B cell (primary cell): ENCODE data around the gene CCDC171. TPM values are rescaled to one million over a fixed set of nuclear protein-coding genes. Genes with fewer than 3 reads are reported as not detected.

Experiments used
- ATAC-seq: fragments of 200-7000 bp; cut with Tn5 transposase; one replicate; pipeline ENCODE4 v1.10.0; 2021; ENCODE audit warnings: low read depth, mild to moderate bottlenecking, moderate number of reproducible peaks, moderate library complexity
- CTCF ChIA-PET: fragments of 350-600 bp; sonication (Branson Sonifier 250); formaldehyde crosslinking; loops from one replicate; lab custom pipeline; 2021; ENCODE audit warnings: antibody characterized with exemption, inconsistent platforms; lab: Charles Lee
- POLR2A ChIA-PET: fragments of 350-600 bp; sonication (Branson Sonifier 250); formaldehyde crosslinking; loops from one replicate; lab custom pipeline; 2021; ENCODE audit warnings: antibody characterized with exemption; lab: Charles Lee
- DNase-seq: peaks from one replicate; pipeline ENCODE4 v3.0.0; 2013
- H2AFZ ChIP-seq: 2 replicates; pipeline ENCODE4 v1.6.1; 2012; ENCODE audit warnings: mild to moderate bottlenecking, low read depth, low read length; ENCODE audit not compliant: insufficient read depth, poor library complexity, severe bottlenecking
- H3K27ac ChIP-seq, 2 donors: 1 replicate in 1 of 2; 2 replicates in 1 of 2; pipeline ENCODE4 v1.5.1; 2012 to 2013; ENCODE audit warnings: low read length in 2 of 2, mild to moderate bottlenecking in 2 of 2, moderate library complexity in 1 of 2
- H3K27me3 ChIP-seq, 4 experiments: fragments of 200-600 bp in 1 of 4; sonication (generic) in 1 of 4; replicated peaks in 1 of 4; 1 replicate in 2 of 4; 2 replicates in 2 of 4; pipeline versions ENCODE4 v1.6.1 to v1.7.0; 2013 to 2016; ENCODE audit warnings: low read length in 3 of 4, mild to moderate bottlenecking in 2 of 4, mixed read lengths in 1 of 4, moderate library complexity in 1 of 4; ENCODE audit not compliant: insufficient read depth in 4 of 4, control insufficient read depth in 3 of 4; ENCODE audit errors: control extremely low read depth in 1 of 4
- H3K36me3 ChIP-seq, 2 experiments: replicated peaks in 1 of 2; 1 replicate in 1 of 2; 2 replicates in 1 of 2; pipeline versions ENCODE4 v1.6.1 to v1.7.1; 2013; ENCODE audit warnings: low read length in 1 of 2; ENCODE audit not compliant: insufficient read depth in 2 of 2, control insufficient read depth in 1 of 2; ENCODE audit errors: control extremely low read depth in 1 of 2, extremely low read depth in 1 of 2
- H3K4me1 ChIP-seq, 2 donors: fragments of 200-600 bp in 1 of 2; sonication (generic) in 1 of 2; 1 replicate in 1 of 2; 2 replicates in 1 of 2; pipeline versions ENCODE4 v1.5.1 to v1.6.1; 2013 to 2017; ENCODE audit warnings: low read length in 2 of 2; ENCODE audit not compliant: control insufficient read depth in 2 of 2, insufficient read depth in 2 of 2
- H3K4me2 ChIP-seq: replicated peaks from 2 replicates; pipeline ENCODE3; 2012; ENCODE audit warnings: mild to moderate bottlenecking, low read depth, low read length; ENCODE audit not compliant: poor library complexity, severe bottlenecking
- H3K4me3 ChIP-seq, 5 experiments: fragments of 200-600 bp in 1 of 5; sonication (generic) in 1 of 5; 1 replicate in 3 of 5; 2 replicates in 2 of 5; pipeline versions ENCODE4 v1.5.1 to v1.7.0; 2011 to 2016; ENCODE audit warnings: low read length in 4 of 5, mild to moderate bottlenecking in 4 of 5, low read depth in 2 of 5, control low read depth in 1 of 5, moderate library complexity in 1 of 5; ENCODE audit not compliant: insufficient read depth in 1 of 5; ENCODE audit errors: control extremely low read depth in 1 of 5, extremely low read depth in 1 of 5
- H3K79me2 ChIP-seq: fragments of 200-600 bp; sonication (generic); one replicate; pipeline ENCODE4 v1.6.0; 2016; ENCODE audit warnings: low read length; ENCODE audit not compliant: control insufficient read depth, insufficient read depth
- H3K9ac ChIP-seq: fragments of 200-600 bp; sonication (generic); 2 replicates; pipeline ENCODE4 v1.6.1; 2017; ENCODE audit warnings: mild to moderate bottlenecking, low read length, moderate library complexity
- H3K9me3 ChIP-seq, 3 donors: one replicate each; pipeline versions ENCODE4 v1.6.1 to v1.7.1; 2013; ENCODE audit warnings: low read length in 2 of 3; ENCODE audit not compliant: control insufficient read depth in 2 of 3, insufficient read depth in 1 of 3; ENCODE audit errors: control extremely low read depth in 1 of 3
- H4K20me1 ChIP-seq: 2 replicates; pipeline ENCODE4 v1.6.0; 2012; ENCODE audit warnings: mild to moderate bottlenecking, low read length; ENCODE audit not compliant: insufficient read depth, control insufficient read depth, poor library complexity, severe bottlenecking
- H3K27ac Mint-ChIP-seq: one replicate; pipeline ENCODE4 v1.8.0; 2021; ENCODE audit warnings: mixed read lengths
- H3K27me3 Mint-ChIP-seq: one replicate; pipeline ENCODE4 v1.8.0; 2021; ENCODE audit warnings: mixed read lengths
- H3K4me1 Mint-ChIP-seq: one replicate; pipeline ENCODE4 v1.8.0; 2021; ENCODE audit warnings: mixed read lengths
- H3K4me3 Mint-ChIP-seq: one replicate; pipeline ENCODE4 v1.8.0; 2021; ENCODE audit warnings: mixed read lengths
- H3K9me3 Mint-ChIP-seq: one replicate; pipeline ENCODE4 v1.8.0; 2022; ENCODE audit warnings: mixed read lengths; ENCODE audit not compliant: insufficient read depth
- EZH2 ChIP-seq: IDR thresholded peaks from 2 replicates; pipeline ENCODE4 v1.6.1; 2012; ENCODE audit warnings: borderline replicate concordance, low read depth, mild to moderate bottlenecking, moderate library complexity, low read length; ENCODE audit not compliant: insufficient read depth, poor library complexity, severe bottlenecking
- WGBS: methylation state at CpG from one replicate; pipeline ENCODE4 v1.1.5; 2013; ENCODE audit warnings: missing lambda C conversion rate; ENCODE audit not compliant: insufficient coverage; 5-methylcytosine and 5-hydroxymethylcytosine counted together
- intact Hi-C: fragments of 100-400 bp; cut with micrococcal nuclease; formaldehyde crosslinking; loops from one replicate; pipeline ENCODE4 v1.10.0; 2022
- polyA plus RNA-seq: library from polyadenylated mRNA; depleted of rRNA; stranded (reverse); fragments of >200 nt; gene quantifications from 2 replicates; pipeline ENCODE4 v1.2.3, GENCODE V29; 2012
- total RNA-seq, 2 donors: library from RNA; stranded (reverse); fragments of 120-200 nt in 1 of 2; gene quantifications; 1 replicate in 1 of 2; 2 replicates in 1 of 2; pipeline versions ENCODE4 v1.2.3 to v1.2.4, GENCODE V29; 2013 to 2022
- TF ChIP-seq, protein P1 (sequence below): fragments of 200-600 bp; IDR thresholded peaks from one replicate; pipeline ENCODE4 v1.8.0; 2022; ENCODE audit warnings: antibody characterized with exemption, mild to moderate bottlenecking

The CCDC171 gene
- total and polyA plus RNA-seq, 2 donors (not counting 1 experiment from before 2014, with no cell fraction given): 0.22 to 6.3 TPM

DNA sequence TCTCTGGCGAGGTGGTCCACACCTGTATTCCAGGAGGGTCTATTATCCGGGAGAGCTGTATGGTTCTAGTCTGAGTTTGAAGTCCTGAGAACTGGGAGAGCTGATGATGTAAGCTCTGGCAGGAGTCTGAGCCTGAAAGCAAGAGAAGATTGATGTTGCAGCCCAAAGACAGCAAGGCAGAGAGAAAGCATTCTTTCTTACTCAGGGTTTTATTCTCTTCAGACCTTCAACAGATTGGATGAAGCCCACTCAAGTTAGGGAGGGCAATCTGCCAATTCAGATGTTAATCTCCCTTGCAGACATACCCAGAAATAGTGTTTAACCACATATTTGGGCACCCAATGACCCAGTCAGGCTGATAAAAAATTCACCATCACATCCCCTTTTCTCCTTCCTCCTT is 159.1 kb downstream of the CCDC171 start:
- Histone ChIP-seq H3K9ac (no peak overlapping the region), H3K4me3 (no peak overlapping the region), H3K27me3 (no peaks in the 10 kb centered on the region), H2AFZ (no peak overlapping the region), H3K36me3 (no peaks in the 10 kb centered on the region), H3K4me2 (no peak overlapping the region), H3K27ac (no peak overlapping the region), H3K79me2 (no peaks in the 10 kb centered on the region), H4K20me1 (no peaks in the 10 kb centered on the region), H3K9me3 (no peaks in the 10 kb centered on the region), H3K4me1 (no peaks in the 10 kb centered on the region)
- Mint-ChIP-seq H3K27me3 (no peaks in the 10 kb centered on the region), H3K27ac (no peak overlapping the region), H3K4me3 (no peak overlapping the region), H3K4me1 (no peaks in the 10 kb centered on the region), H3K9me3 (no peaks in the 10 kb centered on the region)
- TF ChIP-seq EZH2: no peak
- TF ChIP-seq, protein P1, sequence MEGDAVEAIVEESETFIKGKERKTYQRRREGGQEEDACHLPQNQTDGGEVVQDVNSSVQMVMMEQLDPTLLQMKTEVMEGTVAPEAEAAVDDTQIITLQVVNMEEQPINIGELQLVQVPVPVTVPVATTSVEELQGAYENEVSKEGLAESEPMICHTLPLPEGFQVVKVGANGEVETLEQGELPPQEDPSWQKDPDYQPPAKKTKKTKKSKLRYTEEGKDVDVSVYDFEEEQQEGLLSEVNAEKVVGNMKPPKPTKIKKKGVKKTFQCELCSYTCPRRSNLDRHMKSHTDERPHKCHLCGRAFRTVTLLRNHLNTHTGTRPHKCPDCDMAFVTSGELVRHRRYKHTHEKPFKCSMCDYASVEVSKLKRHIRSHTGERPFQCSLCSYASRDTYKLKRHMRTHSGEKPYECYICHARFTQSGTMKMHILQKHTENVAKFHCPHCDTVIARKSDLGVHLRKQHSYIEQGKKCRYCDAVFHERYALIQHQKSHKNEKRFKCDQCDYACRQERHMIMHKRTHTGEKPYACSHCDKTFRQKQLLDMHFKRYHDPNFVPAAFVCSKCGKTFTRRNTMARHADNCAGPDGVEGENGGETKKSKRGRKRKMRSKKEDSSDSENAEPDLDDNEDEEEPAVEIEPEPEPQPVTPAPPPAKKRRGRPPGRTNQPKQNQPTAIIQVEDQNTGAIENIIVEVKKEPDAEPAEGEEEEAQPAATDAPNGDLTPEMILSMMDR: no peak
- ChIA-PET CTCF (no interaction called here), POLR2A (no interaction called here)
- no peak for DNase-seq
- WGBS: 87% methylated on average over 2 of the region's 2 CpGs
- no peak for ATAC-seq
- intact Hi-C loops: no loop called here

DNA sequence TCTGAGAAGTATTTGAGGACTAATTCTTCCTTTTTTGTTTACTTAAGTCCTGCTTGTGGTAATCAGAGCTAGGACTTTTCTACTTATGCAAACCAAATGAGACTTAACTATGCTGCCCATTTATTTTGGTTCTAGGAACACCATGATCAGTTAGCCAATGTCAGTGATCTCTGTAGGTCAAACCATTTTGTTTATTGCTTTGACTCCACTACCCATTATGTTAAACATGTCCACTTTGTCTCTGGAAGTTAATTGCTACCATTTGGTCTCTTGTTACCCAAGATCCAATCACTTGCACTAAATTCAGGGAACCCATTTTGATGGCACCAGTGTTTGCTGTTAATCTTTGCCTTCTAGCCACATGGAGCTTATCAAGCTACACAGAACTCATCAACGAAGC is 161.9 kb downstream of the CCDC171 start:
- H3K9me3 Mint-ChIP-seq: no peaks in the 10 kb centered on the region
- no peaks in the 10 kb centered on the region for H3K79me2 ChIP-seq
- H3K4me3 ChIP-seq: no peak overlapping the region
- TF ChIP-seq EZH2: no peak
- TF ChIP-seq, protein P1: no peak
- no peaks in the 10 kb centered on the region for H3K4me1 ChIP-seq
- H3K4me2 ChIP-seq: no peak overlapping the region
- H3K4me1 Mint-ChIP-seq: peaks cover 2% of the 10 kb centered on the region
- intact Hi-C loops: no loop called here
- H3K9me3 ChIP-seq: no peaks in the 10 kb centered on the region
- no peak overlapping the region for H3K27ac Mint-ChIP-seq
- no CpG with 5 or more reads among the region's 1 CpG for WGBS
- H3K27ac ChIP-seq: no peak overlapping the region
- CTCF ChIA-PET: no interaction called here
- H3K27me3 Mint-ChIP-seq: no peaks in the 10 kb centered on the region
- no peaks in the 10 kb centered on the region for H3K36me3 ChIP-seq
- no peaks in the 10 kb centered on the region for H4K20me1 ChIP-seq
- H3K4me3 Mint-ChIP-seq: no peak overlapping the region
- no peak overlapping the region for H3K9ac ChIP-seq
- no peaks in the 10 kb centered on the region for H3K27me3 ChIP-seq
- ATAC-seq (no peak), DNase-seq (no peak)
- H2AFZ ChIP-seq: no peak overlapping the region
- POLR2A ChIA-PET: no interaction called here
